ENCODE measurements around the gene ARHGAP22. TPM values are rescaled to one million over a fixed set of nuclear protein-coding genes. Genes with fewer than 3 reads are reported as not detected.

The ARHGAP22 gene
- total RNA-seq, 2 experiments from 2014 or later: not detected

DNA sequence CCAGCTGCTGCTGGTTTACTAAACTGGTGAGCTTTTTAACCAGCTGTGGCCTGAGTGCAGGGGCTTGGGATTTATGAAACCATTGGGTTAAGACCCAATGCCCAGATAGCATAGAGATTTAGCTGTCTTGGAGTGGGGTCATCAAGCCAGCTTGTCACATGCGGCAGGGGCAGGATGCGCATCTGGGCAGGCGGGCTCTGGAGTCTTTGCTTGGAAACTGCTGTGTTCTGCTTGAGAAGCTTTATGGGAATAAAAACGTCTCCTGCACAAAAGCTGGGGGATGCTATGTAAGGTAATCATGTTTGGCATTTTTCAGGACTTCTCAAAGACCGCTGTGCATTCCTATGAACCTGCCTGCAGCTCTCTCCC lies 162.1 kb downstream of the ARHGAP22 start:
- H3K9me3 ChIP-seq (ENCODE audit: control insufficient read depth in 1 of 2, insufficient read depth in 1 of 2, low read length in 2 of 2): peaks cover 0 to 8% of the 10 kb centered on the region in 2 experiments
- no peaks in the 10 kb centered on the region for H3K4me1 ChIP-seq (ENCODE audit: insufficient read depth, low read length)
- no peaks in the 10 kb centered on the region for H3K9me3 Mint-ChIP-seq
- H3K4me1 Mint-ChIP-seq (ENCODE audit: low read depth): no peaks in the 10 kb centered on the region
- no peak overlapping the region for H3K27ac Mint-ChIP-seq
- TF ChIP-seq, protein P1, sequence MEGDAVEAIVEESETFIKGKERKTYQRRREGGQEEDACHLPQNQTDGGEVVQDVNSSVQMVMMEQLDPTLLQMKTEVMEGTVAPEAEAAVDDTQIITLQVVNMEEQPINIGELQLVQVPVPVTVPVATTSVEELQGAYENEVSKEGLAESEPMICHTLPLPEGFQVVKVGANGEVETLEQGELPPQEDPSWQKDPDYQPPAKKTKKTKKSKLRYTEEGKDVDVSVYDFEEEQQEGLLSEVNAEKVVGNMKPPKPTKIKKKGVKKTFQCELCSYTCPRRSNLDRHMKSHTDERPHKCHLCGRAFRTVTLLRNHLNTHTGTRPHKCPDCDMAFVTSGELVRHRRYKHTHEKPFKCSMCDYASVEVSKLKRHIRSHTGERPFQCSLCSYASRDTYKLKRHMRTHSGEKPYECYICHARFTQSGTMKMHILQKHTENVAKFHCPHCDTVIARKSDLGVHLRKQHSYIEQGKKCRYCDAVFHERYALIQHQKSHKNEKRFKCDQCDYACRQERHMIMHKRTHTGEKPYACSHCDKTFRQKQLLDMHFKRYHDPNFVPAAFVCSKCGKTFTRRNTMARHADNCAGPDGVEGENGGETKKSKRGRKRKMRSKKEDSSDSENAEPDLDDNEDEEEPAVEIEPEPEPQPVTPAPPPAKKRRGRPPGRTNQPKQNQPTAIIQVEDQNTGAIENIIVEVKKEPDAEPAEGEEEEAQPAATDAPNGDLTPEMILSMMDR (IDR thresholded peaks at IDR 0.05): no peak
- no peak for ATAC-seq (ENCODE audit: poor library complexity)
- ChIA-PET CTCF (no interaction called here), POLR2A (no interaction called here)
- H3K4me3 Mint-ChIP-seq: no peak overlapping the region
- H3K36me3 ChIP-seq (ENCODE audit: insufficient read depth, low read length): no peaks in the 10 kb centered on the region
- H3K27ac ChIP-seq (ENCODE audit: low read depth in 1 of 2, low read length in 2 of 2): no peak overlapping the region
- H3K36me3 Mint-ChIP-seq (ENCODE audit: low read depth): peaks cover 8% of the 10 kb centered on the region
- H3K27me3 Mint-ChIP-seq: no peaks in the 10 kb centered on the region
- DNase-seq: no peak
- no peaks in the 10 kb centered on the region for H3K27me3 ChIP-seq (ENCODE audit: control insufficient read depth in 1 of 2, insufficient read depth in 2 of 2, low read length in 2 of 2)
- intact Hi-C loops (cut with DNase I, micrococcal nuclease): no loop called here
- H3K4me3 ChIP-seq (ENCODE audit: low read length): no peak overlapping the region

DNA sequence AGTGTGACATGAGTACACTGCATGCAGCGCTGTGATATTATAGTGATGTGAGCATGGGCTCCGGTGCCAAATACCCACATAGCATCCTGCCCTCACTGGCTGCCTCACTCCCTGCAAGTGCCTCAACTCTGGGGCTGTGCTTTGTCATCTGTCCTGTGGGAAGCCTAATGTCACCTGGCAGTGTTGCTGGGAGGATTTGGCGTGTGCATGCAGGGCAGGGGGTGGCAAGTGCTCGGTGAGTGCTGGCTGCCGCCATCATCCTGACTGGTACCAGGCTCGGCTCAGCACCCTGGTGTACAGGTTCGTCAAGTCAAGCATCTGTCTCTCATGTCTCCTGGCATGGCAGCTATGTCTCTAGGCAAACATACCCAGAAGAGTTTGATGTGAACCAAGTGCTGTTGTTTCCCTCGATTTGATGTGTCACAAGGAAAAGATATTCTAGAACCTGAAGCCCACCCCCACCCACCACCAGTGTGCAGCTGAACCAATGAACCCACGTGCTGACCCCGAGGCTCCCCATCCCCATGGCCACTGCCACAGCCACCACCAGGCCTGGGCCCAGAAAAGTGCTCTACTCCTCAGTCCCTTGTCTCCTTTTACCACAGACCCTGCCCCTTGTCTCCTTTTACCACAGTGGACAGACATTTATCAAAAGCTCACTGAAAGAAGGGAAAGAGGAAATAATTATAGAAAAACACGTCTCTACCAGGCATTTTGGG lies 162.6 kb downstream of the ARHGAP22 start:
- ATAC-seq (ENCODE audit: poor library complexity) (no peak), DNase-seq (no peak)
- Mint-ChIP-seq H3K27me3 (no peaks in the 10 kb centered on the region), H3K4me1 (ENCODE audit: low read depth) (no peaks in the 10 kb centered on the region), H3K27ac (no peak overlapping the region), H3K4me3 (no peak overlapping the region), H3K9me3 (no peaks in the 10 kb centered on the region), H3K36me3 (ENCODE audit: low read depth) (peaks cover 13% of the 10 kb centered on the region)
- TF ChIP-seq, protein P1 (IDR thresholded peaks at IDR 0.05): no peak
- Histone ChIP-seq H3K27me3 (ENCODE audit: control insufficient read depth in 1 of 2, insufficient read depth in 2 of 2, low read length in 2 of 2) (no peaks in the 10 kb centered on the region), H3K4me1 (ENCODE audit: insufficient read depth, low read length) (no peaks in the 10 kb centered on the region), H3K9me3 (ENCODE audit: control insufficient read depth in 1 of 2, insufficient read depth in 1 of 2, low read length in 2 of 2) (peaks cover 0 to 8% of the 10 kb centered on the region in 2 experiments), H3K27ac (ENCODE audit: low read depth in 1 of 2, low read length in 2 of 2) (no peak overlapping the region), H3K36me3 (ENCODE audit: insufficient read depth, low read length) (no peaks in the 10 kb centered on the region), H3K4me3 (ENCODE audit: low read length) (no peak overlapping the region)
- ChIA-PET CTCF (no interaction called here), POLR2A (no interaction called here)
- intact Hi-C loops (cut with DNase I, micrococcal nuclease): no loop called here

DNA sequence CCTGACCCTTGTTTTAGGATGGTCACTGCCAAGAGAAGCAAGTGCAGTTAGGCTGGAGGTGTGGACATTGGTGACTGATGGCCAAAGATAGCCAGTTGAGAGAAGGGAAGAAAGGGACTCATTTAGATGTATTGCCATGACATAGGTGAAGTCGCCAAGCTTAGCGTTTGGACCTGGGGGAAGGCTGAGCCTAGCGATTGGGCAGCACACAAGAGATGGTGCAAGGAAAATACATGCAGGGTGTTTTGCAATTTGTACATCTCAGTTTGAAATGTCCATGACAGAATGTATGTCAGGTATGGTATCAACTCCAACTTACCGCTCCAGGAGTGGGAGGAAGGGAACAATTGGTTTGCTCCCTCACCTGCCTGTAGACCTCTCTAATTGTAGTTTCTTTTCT lies 164.1 kb downstream of the ARHGAP22 start:
- Mint-ChIP-seq H3K27me3 (no peaks in the 10 kb centered on the region), H3K27ac (no peak overlapping the region), H3K9me3 (no peaks in the 10 kb centered on the region), H3K4me1 (ENCODE audit: low read depth) (no peaks in the 10 kb centered on the region), H3K4me3 (no peak overlapping the region), H3K36me3 (ENCODE audit: low read depth) (peaks cover 16% of the 10 kb centered on the region)
- ChIA-PET CTCF (no interaction called here), POLR2A (no interaction called here)
- DNase-seq (no peak), ATAC-seq (ENCODE audit: poor library complexity) (no peak)
- H3K36me3 ChIP-seq (ENCODE audit: insufficient read depth, low read length): peaks cover 4% of the 10 kb centered on the region
- H3K4me3 ChIP-seq (ENCODE audit: low read length): no peak overlapping the region
- intact Hi-C loops (cut with DNase I, micrococcal nuclease): no loop called here
- no peaks in the 10 kb centered on the region for H3K4me1 ChIP-seq (ENCODE audit: insufficient read depth, low read length)
- TF ChIP-seq, protein P1 (IDR thresholded peaks at IDR 0.05): no peak
- no peak overlapping the region for H3K27ac ChIP-seq (ENCODE audit: low read depth in 1 of 2, low read length in 2 of 2)
- peaks cover 0 to 8% of the 10 kb centered on the region in 2 experiments for H3K9me3 ChIP-seq (ENCODE audit: control insufficient read depth in 1 of 2, insufficient read depth in 1 of 2, low read length in 2 of 2)
- no peaks in the 10 kb centered on the region for H3K27me3 ChIP-seq (ENCODE audit: control insufficient read depth in 1 of 2, insufficient read depth in 2 of 2, low read length in 2 of 2)
